ENCODE results near the gene PTPRO.

Gene PTPRO

GRCh38 chr12:15323480-15323879, 1.2 kb downstream of the PTPRO start:
- Histone ChIP-seq H3K4me1 (ENCODE audit: insufficient read depth, low read length) (no peaks in the 10 kb centered on the region), H3K9me3 (ENCODE audit: control insufficient read depth, insufficient read depth, low read length) (no peaks in the 10 kb centered on the region), H3K36me3 (ENCODE audit: insufficient read depth, low read length) (no peaks in the 10 kb centered on the region), H3K9ac (ENCODE audit: low read depth, low read length) (no peak overlapping the region)

GRCh38 chr12:15329891-15330290, 7.6 kb downstream of the PTPRO start:
- H3K36me3 ChIP-seq (ENCODE audit: insufficient read depth, low read length) = no peaks in the 10 kb centered on the region
- H3K9ac ChIP-seq (ENCODE audit: low read depth, low read length) = no peak overlapping the region
- H3K4me1 ChIP-seq (ENCODE audit: insufficient read depth, low read length) = no peaks in the 10 kb centered on the region
- H3K9me3 ChIP-seq (ENCODE audit: control insufficient read depth, insufficient read depth, low read length) = no peaks in the 10 kb centered on the region

GRCh38 chr12:15334225-15334624, 11.9 kb downstream of the PTPRO start:
- Histone ChIP-seq H3K4me1 (ENCODE audit: insufficient read depth, low read length) (peaks cover 6% of the 10 kb centered on the region; the same call in 1 of the 2 replicates), H3K9me3 (ENCODE audit: control insufficient read depth, insufficient read depth, low read length) (no peaks in the 10 kb centered on the region), H3K9ac (ENCODE audit: low read depth, low read length) (no peak overlapping the region), H3K36me3 (ENCODE audit: insufficient read depth, low read length) (no peaks in the 10 kb centered on the region)

GRCh38 chr12:15335959-15336358, 13.7 kb downstream of the PTPRO start:
- H3K9me3 ChIP-seq (ENCODE audit: control insufficient read depth, insufficient read depth, low read length) = no peaks in the 10 kb centered on the region
- H3K9ac ChIP-seq (ENCODE audit: low read depth, low read length) = no peak overlapping the region
- H3K4me1 ChIP-seq (ENCODE audit: insufficient read depth, low read length) = peaks cover 6% of the 10 kb centered on the region; the same call in 1 of the 2 replicates
- H3K36me3 ChIP-seq (ENCODE audit: insufficient read depth, low read length) = no peaks in the 10 kb centered on the region

GRCh38 chr12:15336768-15337553, 14.7 kb downstream of the PTPRO start:
- peaks cover 6% of the 10 kb centered on the region; the same call in 1 of the 2 replicates for H3K4me1 ChIP-seq (ENCODE audit: insufficient read depth, low read length)
- H3K36me3 ChIP-seq (ENCODE audit: insufficient read depth, low read length) = no peaks in the 10 kb centered on the region
- no peak overlapping the region for H3K9ac ChIP-seq (ENCODE audit: low read depth, low read length)
- H3K9me3 ChIP-seq (ENCODE audit: control insufficient read depth, insufficient read depth, low read length) = no peaks in the 10 kb centered on the region

- H3K9ac ChIP-seq (ENCODE audit: low read depth, low read length) = no peak overlapping the region
- peaks cover 6% of the 10 kb centered on the region; the same call in 1 of the 2 replicates for H3K4me1 ChIP-seq (ENCODE audit: insufficient read depth, low read length)
- no peaks in the 10 kb centered on the region for H3K9me3 ChIP-seq (ENCODE audit: control insufficient read depth, insufficient read depth, low read length)
- H3K36me3 ChIP-seq (ENCODE audit: insufficient read depth, low read length) = no peaks in the 10 kb centered on the region
Measured at GRCh38 chr12:15341371-15341770, 19.1 kb downstream of the PTPRO start.

DNA sequence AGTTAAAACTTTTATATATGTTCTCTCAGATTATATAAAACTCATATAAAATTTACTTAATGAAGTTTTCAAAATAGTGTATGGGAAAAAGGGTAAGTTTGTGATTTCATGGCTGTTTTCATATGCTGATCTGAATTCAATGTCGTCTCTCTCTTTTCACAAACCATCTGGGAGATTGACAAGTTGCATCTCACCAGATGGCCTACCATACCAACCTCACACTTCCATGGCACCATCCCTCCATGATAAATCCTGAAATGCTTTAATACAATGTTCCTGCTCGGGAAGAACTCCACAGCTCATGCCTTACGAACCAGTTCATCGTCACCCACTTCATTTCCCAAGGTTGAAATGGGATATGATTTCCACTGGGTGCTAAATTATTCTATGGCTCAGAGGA, 22.3 kb downstream of the PTPRO start:
- no peaks in the 10 kb centered on the region for H3K4me1 ChIP-seq (ENCODE audit: insufficient read depth, low read length)
- no peak overlapping the region for H3K9ac ChIP-seq (ENCODE audit: low read depth, low read length)
- H3K9me3 ChIP-seq (ENCODE audit: control insufficient read depth, insufficient read depth, low read length) = no peaks in the 10 kb centered on the region
- no peaks in the 10 kb centered on the region for H3K36me3 ChIP-seq (ENCODE audit: insufficient read depth, low read length)

- H3K9ac ChIP-seq (ENCODE audit: low read depth, low read length) = no peak overlapping the region
- no peaks in the 10 kb centered on the region for H3K9me3 ChIP-seq (ENCODE audit: control insufficient read depth, insufficient read depth, low read length)
- no peaks in the 10 kb centered on the region for H3K36me3 ChIP-seq (ENCODE audit: insufficient read depth, low read length)
- no peaks in the 10 kb centered on the region for H3K4me1 ChIP-seq (ENCODE audit: insufficient read depth, low read length)
Measured at GRCh38 chr12:15346488-15346887, 24.2 kb downstream of the PTPRO start.

DNA sequence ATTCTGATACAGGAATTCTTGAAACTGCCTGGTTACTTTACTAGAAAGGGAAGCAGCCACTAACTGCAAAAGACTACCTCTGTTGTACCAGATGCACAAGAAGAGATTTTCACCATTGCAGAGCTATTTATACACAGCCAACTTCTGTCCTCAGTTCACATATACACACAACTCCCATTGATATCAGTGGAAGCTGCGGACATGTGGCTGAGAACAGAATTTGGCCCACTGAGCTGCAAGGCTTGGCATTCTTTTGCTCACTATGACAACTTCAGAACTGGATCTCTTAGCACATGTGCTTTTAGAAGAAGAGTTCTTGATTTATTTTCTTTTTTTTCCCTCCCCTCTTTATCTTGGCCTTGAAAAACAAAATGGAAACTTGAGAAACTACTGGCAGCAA, 28.3 kb downstream of the PTPRO start:
- Histone ChIP-seq H3K9ac (ENCODE audit: low read depth, low read length) (no peak overlapping the region), H3K36me3 (ENCODE audit: insufficient read depth, low read length) (no peaks in the 10 kb centered on the region), H3K9me3 (ENCODE audit: control insufficient read depth, insufficient read depth, low read length) (no peaks in the 10 kb centered on the region), H3K4me1 (ENCODE audit: insufficient read depth, low read length) (no peaks in the 10 kb centered on the region)

GRCh38 chr12:15355766-15356165, 33.5 kb downstream of the PTPRO start:
- H3K4me1 ChIP-seq (ENCODE audit: insufficient read depth, low read length) = no peaks in the 10 kb centered on the region
- H3K9ac ChIP-seq (ENCODE audit: low read depth, low read length) = no peak overlapping the region
- H3K9me3 ChIP-seq (ENCODE audit: control insufficient read depth, insufficient read depth, low read length) = no peaks in the 10 kb centered on the region
- H3K36me3 ChIP-seq (ENCODE audit: insufficient read depth, low read length) = no peaks in the 10 kb centered on the region

DNA sequence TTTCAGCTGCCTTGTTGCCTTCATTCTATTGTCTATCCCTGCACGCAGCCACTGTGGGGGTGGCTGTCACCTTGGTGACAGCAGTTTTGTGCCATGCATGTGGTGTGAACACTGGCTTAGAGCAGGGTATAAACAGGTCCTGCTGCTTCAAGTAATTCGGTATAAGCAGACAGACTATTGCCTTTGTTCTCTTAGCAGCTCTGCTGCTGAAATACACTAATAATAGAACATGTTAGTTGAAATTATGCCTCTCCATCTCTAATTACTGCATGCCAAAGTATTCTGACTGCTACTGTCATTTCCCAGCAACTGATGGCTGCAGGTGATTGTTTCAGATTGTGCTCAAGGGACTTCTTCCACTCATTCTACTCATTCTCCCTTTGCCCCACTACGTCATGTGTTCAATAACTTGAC, 34.6 kb downstream of the PTPRO start:
- Histone ChIP-seq H3K4me1 (ENCODE audit: insufficient read depth, low read length) (no peaks in the 10 kb centered on the region), H3K9me3 (ENCODE audit: control insufficient read depth, insufficient read depth, low read length) (no peaks in the 10 kb centered on the region), H3K36me3 (ENCODE audit: insufficient read depth, low read length) (no peaks in the 10 kb centered on the region), H3K9ac (ENCODE audit: low read depth, low read length) (no peak overlapping the region)

DNA sequence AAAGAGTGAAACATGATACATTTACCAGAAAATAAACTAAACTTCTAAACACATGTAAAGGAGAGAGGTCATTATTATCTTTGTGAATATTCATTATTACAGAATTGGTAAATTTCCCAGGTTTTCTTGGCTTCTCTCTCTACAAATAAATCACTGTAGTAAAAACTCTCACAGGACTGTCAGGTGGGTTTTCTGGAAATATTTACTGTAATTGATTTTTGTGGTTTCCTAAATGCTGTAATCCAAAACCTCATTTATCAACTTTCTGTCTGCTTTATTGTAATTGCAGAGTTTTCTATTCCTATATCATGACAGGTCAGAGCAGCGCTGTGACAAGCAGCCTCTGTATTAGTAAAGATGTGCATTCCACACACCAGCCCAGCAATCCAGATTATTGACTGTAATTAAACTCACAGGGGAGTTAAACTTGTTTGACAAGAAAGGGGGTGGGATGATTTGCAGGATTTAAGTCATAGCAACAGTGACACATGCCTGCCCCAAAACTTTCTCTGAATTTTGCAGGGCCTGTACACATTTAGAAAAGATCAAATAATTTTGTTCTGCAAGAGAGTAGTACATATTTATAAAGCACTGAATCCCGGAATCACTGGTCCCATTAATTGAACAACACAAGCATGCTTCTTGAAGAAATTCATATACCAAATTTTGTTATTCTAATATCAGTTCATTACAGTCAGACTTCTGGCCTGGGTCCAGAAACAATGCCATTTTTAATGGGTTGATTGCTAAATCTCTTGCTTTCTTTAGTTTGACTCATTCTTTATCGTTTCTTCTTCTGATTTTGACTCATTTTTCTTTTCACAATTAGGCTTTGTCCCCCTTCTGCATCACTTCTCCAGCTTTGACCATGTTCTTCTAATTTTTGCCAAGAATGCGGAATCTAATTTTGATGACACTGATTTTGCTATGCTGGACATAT, 42.2 kb downstream of the PTPRO start:
- Histone ChIP-seq H3K36me3 (ENCODE audit: insufficient read depth, low read length) (no peaks in the 10 kb centered on the region), H3K9me3 (ENCODE audit: control insufficient read depth, insufficient read depth, low read length) (no peaks in the 10 kb centered on the region), H3K9ac (ENCODE audit: low read depth, low read length) (no peak overlapping the region), H3K4me1 (ENCODE audit: insufficient read depth, low read length) (no peaks in the 10 kb centered on the region)

DNA sequence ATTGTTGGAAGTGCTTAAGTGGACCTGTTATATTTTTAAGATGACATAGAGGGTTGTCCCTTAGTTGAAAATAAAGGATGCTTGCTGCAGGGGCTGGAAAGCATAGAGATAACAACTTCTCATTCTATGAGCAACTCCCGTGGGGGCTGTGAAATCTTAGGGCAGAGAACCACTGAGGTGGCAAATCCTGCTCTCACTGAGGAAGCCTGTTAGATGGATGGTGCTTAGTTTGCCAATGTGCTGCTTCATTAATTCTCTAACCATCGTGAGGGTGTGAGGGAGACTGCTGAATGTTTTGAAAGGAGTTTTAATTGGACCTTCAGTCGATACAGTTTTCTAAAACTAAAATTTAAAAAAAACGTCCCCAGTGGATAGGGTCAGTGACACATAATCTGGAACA, 46.5 kb downstream of the PTPRO start:
- no peaks in the 10 kb centered on the region for H3K36me3 ChIP-seq (ENCODE audit: insufficient read depth, low read length)
- H3K9me3 ChIP-seq (ENCODE audit: control insufficient read depth, insufficient read depth, low read length) = no peaks in the 10 kb centered on the region
- H3K4me1 ChIP-seq (ENCODE audit: insufficient read depth, low read length) = no peaks in the 10 kb centered on the region
- H3K9ac ChIP-seq (ENCODE audit: low read depth, low read length) = no peak overlapping the region

DNA sequence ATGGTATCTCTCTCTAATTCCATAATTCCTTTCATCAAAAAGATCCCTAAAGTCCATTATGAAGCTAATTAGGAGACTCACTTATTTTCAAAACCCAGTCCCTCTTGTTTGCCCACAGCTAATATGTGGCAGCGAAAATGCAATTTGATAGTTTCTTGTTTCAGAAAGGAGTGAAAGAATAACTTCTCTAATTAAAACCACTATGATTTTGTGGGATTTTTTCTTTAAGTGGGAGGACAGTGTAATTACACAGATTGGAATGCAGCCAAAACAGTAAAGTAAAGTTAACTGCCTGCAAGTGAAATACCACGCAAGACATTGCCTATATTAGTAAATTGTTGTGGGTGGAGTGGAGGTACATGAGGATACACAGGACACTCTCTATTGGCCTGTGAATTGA, 50.0 kb downstream of the PTPRO start:
- H3K4me1 ChIP-seq (ENCODE audit: insufficient read depth, low read length) = no peaks in the 10 kb centered on the region
- H3K9ac ChIP-seq (ENCODE audit: low read depth, low read length) = no peak overlapping the region
- no peaks in the 10 kb centered on the region for H3K9me3 ChIP-seq (ENCODE audit: control insufficient read depth, insufficient read depth, low read length)
- no peaks in the 10 kb centered on the region for H3K36me3 ChIP-seq (ENCODE audit: insufficient read depth, low read length)

DNA sequence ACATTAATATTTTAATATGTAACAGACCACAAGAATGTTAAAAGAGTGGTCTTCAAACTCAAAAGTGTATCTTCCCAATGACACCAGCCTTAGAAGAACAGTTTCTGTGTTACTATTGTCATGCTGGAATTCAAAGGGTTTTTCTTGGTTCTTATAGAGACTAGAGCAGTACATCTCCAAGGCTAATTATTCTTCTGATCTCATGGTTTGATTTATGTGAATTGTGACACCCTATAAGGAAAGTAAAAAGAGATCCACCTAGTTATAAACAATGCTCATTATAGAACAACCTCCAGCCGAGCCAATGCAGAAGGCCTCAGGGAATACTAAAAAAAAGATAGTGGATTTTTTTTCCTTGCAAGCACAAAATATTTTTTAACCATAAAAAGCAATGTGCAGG, 65.5 kb downstream of the PTPRO start:
- H3K4me1 ChIP-seq (ENCODE audit: insufficient read depth, low read length) = no peaks in the 10 kb centered on the region
- no peaks in the 10 kb centered on the region for H3K9me3 ChIP-seq (ENCODE audit: control insufficient read depth, insufficient read depth, low read length)
- H3K9ac ChIP-seq (ENCODE audit: low read depth, low read length) = no peak overlapping the region
- H3K36me3 ChIP-seq (ENCODE audit: insufficient read depth, low read length) = no peaks in the 10 kb centered on the region
